ENCODE results near the gene TTBK1.

DNA sequence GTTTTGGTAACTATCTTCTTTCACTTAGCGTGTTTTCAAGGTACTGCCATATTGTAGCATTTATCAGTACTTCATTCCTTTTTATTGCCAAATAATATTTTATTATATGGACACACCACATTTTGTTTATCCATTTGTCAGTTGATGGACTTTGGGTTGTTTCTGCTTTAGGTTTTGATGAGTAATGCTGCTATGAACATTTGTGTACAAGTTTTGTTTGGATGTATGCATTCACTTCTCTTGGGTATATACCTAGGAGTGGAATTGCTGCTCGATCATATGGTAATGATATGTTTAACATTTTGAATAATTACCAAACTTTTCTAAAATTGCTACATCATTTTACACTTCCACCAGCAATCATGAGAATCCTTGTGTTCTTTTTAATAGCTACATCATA lies 48.4 kb downstream of the TTBK1 start:
- TF ChIP-seq EZH2phosphoT487 (IDR thresholded peaks at IDR 0.05; ENCODE audit: borderline replicate concordance, low read depth) = no peak
- TF ChIP-seq RAD21 (IDR thresholded peaks at IDR 0.05; ENCODE audit: low read length) = no peak
- TF ChIP-seq, protein P1, sequence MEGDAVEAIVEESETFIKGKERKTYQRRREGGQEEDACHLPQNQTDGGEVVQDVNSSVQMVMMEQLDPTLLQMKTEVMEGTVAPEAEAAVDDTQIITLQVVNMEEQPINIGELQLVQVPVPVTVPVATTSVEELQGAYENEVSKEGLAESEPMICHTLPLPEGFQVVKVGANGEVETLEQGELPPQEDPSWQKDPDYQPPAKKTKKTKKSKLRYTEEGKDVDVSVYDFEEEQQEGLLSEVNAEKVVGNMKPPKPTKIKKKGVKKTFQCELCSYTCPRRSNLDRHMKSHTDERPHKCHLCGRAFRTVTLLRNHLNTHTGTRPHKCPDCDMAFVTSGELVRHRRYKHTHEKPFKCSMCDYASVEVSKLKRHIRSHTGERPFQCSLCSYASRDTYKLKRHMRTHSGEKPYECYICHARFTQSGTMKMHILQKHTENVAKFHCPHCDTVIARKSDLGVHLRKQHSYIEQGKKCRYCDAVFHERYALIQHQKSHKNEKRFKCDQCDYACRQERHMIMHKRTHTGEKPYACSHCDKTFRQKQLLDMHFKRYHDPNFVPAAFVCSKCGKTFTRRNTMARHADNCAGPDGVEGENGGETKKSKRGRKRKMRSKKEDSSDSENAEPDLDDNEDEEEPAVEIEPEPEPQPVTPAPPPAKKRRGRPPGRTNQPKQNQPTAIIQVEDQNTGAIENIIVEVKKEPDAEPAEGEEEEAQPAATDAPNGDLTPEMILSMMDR (IDR thresholded peaks at IDR 0.05) = no peak
- TF ChIP-seq, protein P2, sequence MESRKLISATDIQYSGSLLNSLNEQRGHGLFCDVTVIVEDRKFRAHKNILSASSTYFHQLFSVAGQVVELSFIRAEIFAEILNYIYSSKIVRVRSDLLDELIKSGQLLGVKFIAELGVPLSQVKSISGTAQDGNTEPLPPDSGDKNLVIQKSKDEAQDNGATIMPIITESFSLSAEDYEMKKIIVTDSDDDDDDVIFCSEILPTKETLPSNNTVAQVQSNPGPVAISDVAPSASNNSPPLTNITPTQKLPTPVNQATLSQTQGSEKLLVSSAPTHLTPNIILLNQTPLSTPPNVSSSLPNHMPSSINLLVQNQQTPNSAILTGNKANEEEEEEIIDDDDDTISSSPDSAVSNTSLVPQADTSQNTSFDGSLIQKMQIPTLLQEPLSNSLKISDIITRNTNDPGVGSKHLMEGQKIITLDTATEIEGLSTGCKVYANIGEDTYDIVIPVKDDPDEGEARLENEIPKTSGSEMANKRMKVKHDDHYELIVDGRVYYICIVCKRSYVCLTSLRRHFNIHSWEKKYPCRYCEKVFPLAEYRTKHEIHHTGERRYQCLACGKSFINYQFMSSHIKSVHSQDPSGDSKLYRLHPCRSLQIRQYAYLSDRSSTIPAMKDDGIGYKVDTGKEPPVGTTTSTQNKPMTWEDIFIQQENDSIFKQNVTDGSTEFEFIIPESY (IDR thresholded peaks at IDR 0.05; ENCODE audit: borderline replicate concordance, low read depth) = no peak
- TF ChIP-seq, protein P3, sequence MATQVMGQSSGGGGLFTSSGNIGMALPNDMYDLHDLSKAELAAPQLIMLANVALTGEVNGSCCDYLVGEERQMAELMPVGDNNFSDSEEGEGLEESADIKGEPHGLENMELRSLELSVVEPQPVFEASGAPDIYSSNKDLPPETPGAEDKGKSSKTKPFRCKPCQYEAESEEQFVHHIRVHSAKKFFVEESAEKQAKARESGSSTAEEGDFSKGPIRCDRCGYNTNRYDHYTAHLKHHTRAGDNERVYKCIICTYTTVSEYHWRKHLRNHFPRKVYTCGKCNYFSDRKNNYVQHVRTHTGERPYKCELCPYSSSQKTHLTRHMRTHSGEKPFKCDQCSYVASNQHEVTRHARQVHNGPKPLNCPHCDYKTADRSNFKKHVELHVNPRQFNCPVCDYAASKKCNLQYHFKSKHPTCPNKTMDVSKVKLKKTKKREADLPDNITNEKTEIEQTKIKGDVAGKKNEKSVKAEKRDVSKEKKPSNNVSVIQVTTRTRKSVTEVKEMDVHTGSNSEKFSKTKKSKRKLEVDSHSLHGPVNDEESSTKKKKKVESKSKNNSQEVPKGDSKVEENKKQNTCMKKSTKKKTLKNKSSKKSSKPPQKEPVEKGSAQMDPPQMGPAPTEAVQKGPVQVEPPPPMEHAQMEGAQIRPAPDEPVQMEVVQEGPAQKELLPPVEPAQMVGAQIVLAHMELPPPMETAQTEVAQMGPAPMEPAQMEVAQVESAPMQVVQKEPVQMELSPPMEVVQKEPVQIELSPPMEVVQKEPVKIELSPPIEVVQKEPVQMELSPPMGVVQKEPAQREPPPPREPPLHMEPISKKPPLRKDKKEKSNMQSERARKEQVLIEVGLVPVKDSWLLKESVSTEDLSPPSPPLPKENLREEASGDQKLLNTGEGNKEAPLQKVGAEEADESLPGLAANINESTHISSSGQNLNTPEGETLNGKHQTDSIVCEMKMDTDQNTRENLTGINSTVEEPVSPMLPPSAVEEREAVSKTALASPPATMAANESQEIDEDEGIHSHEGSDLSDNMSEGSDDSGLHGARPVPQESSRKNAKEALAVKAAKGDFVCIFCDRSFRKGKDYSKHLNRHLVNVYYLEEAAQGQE (IDR thresholded peaks at IDR 0.05; ENCODE audit: low read depth, low read length) = no peak
